GM18858 (cell line): ENCODE data around the gene SHISAL2A.

Source experiments
- ATAC-seq: cut with Tn5 transposase; IDR thresholded peaks from one replicate; pipeline ENCODE4 v1.9.1; 2021; ENCODE audit not compliant: unreplicated experiment

Gene SHISAL2A

GRCh38 chr1:52615489-52616042 lies 17.4 kb upstream of the SHISAL2A start:
- no peak for ATAC-seq

GRCh38 chr1:52621950-52622349 lies 11.0 kb upstream of the SHISAL2A start:
- no peak for ATAC-seq

GRCh38 chr1:52623812-52624211 lies 9.2 kb upstream of the SHISAL2A start:
- no peak for ATAC-seq

- no peak for ATAC-seq
These were observed 5.9 kb upstream of the SHISAL2A start for GRCh38 chr1:52627028-52627427.

- ATAC-seq = no peak
These were observed 4.2 kb upstream of the SHISAL2A start for GRCh38 chr1:52628614-52629324.

- no peak for ATAC-seq
These were observed 3.7 kb upstream of the SHISAL2A start for GRCh38 chr1:52629325-52629643.

GRCh38 chr1:52629667-52630066 lies 3.3 kb upstream of the SHISAL2A start:
- ATAC-seq = no peak

GRCh38 chr1:52631759-52632331 lies 1.1 kb upstream of the SHISAL2A start:
- ATAC-seq = no peak

- no peak for ATAC-seq
These were observed 355 bp downstream of the SHISAL2A start for GRCh38 chr1:52633291-52633754.

- no peak for ATAC-seq
These were observed 1.1 kb downstream of the SHISAL2A start for GRCh38 chr1:52634111-52634510.

- ATAC-seq = no peak
These were observed 2.5 kb downstream of the SHISAL2A start for GRCh38 chr1:52635321-52636089.

- peak; percentile 67 for ATAC-seq
These were observed 4.0 kb downstream of the SHISAL2A start for GRCh38 chr1:52636721-52637695.

- no peak for ATAC-seq
These were observed 5.0 kb downstream of the SHISAL2A start for GRCh38 chr1:52637946-52638345.

- ATAC-seq = no peak
These were observed 7.7 kb downstream of the SHISAL2A start for GRCh38 chr1:52640697-52641096.

- no peak for ATAC-seq
These were observed 8.3 kb downstream of the SHISAL2A start for GRCh38 chr1:52641307-52641706.

- no peak for ATAC-seq
These were observed 12.3 kb downstream of the SHISAL2A start for GRCh38 chr1:52645261-52645660.

GRCh38 chr1:52651904-52652303 lies 18.9 kb downstream of the SHISAL2A start:
- ATAC-seq = no peak

GRCh38 chr1:52653207-52653849 lies 20.4 kb downstream of the SHISAL2A start:
- no peak for ATAC-seq

- no peak for ATAC-seq
These were observed 21.1 kb downstream of the SHISAL2A start for GRCh38 chr1:52654063-52654462.

- ATAC-seq = no peak
These were observed 24.7 kb downstream of the SHISAL2A start for GRCh38 chr1:52657702-52658101.
